OCI-LY1 (cell line): Measurements from ENCODE around the gene NCOR1.

Experiments
- H2AFZ ChIP-seq: fragments of 200-600 bp; sonication (generic), shearing (Covaris generic); 2 replicates; pipeline ENCODE4 v1.6.0; 2014; ENCODE audit warnings: antibody characterized with exemption, mild to moderate bottlenecking, low read length
- H3F3A ChIP-seq: fragments of 200-600 bp; sonication (generic), shearing (Covaris generic); 2 replicates; pipeline ENCODE4 v1.6.0; 2014; ENCODE audit warnings: mild to moderate bottlenecking, antibody characterized with exemption, low read length, moderate library complexity; ENCODE audit not compliant: insufficient read depth
- H3K27ac ChIP-seq: fragments of 200-600 bp; sonication (generic); 2 replicates; pipeline ENCODE4 v1.5.1; 2014; ENCODE audit warnings: low read length, mixed run types, mild to moderate bottlenecking, low read depth; ENCODE audit not compliant: poor library complexity, severe bottlenecking
- H3K27me3 ChIP-seq: fragments of 200-600 bp; sonication (generic); 2 replicates; pipeline ENCODE4 v1.6.0; 2014; ENCODE audit warnings: antibody characterized with exemption, mild to moderate bottlenecking, low read length, moderate library complexity; ENCODE audit not compliant: insufficient read depth
- H3K36me3 ChIP-seq: fragments of 200-600 bp; sonication (generic); 2 replicates; pipeline ENCODE4 v1.6.1; 2014; ENCODE audit warnings: mild to moderate bottlenecking, antibody characterized with exemption, low read length, moderate library complexity, mixed read lengths; ENCODE audit not compliant: insufficient read depth
- H3K4me1 ChIP-seq: fragments of 200-600 bp; sonication (generic); 2 replicates; pipeline ENCODE4 v1.5.1; 2014; ENCODE audit warnings: mild to moderate bottlenecking, low read length, moderate library complexity; ENCODE audit not compliant: insufficient read depth, severe bottlenecking
- H3K4me2 ChIP-seq: fragments of 200-600 bp; sonication (generic), shearing (Covaris generic); 2 replicates; pipeline ENCODE4 v1.6.1; 2014; ENCODE audit warnings: low read length
- H3K4me3 ChIP-seq: fragments of 200-600 bp; sonication (generic); 2 replicates; pipeline ENCODE4 v1.5.1; 2014; ENCODE audit warnings: low read length, low read depth, mild to moderate bottlenecking, mixed read lengths; ENCODE audit not compliant: poor library complexity, severe bottlenecking
- H3K79me2 ChIP-seq: fragments of 200-600 bp; shearing (Covaris generic); 2 replicates; pipeline ENCODE4 v1.6.1; 2016; ENCODE audit warnings: mixed run types, low read length, mixed read lengths; ENCODE audit not compliant: insufficient read depth
- H3K9ac ChIP-seq: fragments of 200-600 bp; sonication (generic), shearing (Covaris generic); 2 replicates; pipeline ENCODE4 v1.6.1; 2014; ENCODE audit warnings: mild to moderate bottlenecking, low read length, mixed read lengths
- H3K9me2 ChIP-seq: fragments of 200-600 bp; sonication (generic), shearing (Covaris generic); 2 replicates; pipeline ENCODE4 v1.6.1; 2014; ENCODE audit warnings: low read depth, mild to moderate bottlenecking, low read length, mixed read lengths
- H3K9me3 ChIP-seq: fragments of 200-600 bp; shearing (Covaris generic); 2 replicates; pipeline ENCODE4 v1.6.1; 2014; ENCODE audit warnings: low read length, mixed read lengths
- H4K20me1 ChIP-seq: fragments of 200-600 bp; sonication (generic), shearing (Covaris generic); 2 replicates; pipeline ENCODE4 v1.6.0; 2016; ENCODE audit warnings: mild to moderate bottlenecking, low read length; ENCODE audit not compliant: insufficient read depth
- EZH2 ChIP-seq: fragments of 200-600 bp; sonication (generic), shearing (Covaris generic); IDR thresholded peaks from 2 replicates; pipeline ENCODE4 v1.8.0; 2017; ENCODE audit warnings: borderline replicate concordance, mixed run types, mild to moderate bottlenecking, antibody characterized with exemption, low read length, moderate library complexity, mixed read lengths
- TF ChIP-seq, protein P1 (sequence below): fragments of 200-600 bp; sonication (generic), shearing (Covaris generic); IDR thresholded peaks from 2 replicates; pipeline ENCODE4 v1.5.1; 2017; ENCODE audit warnings: mild to moderate bottlenecking, antibody characterized with exemption, low read length, moderate library complexity, mixed read lengths

The NCOR1 gene

DNA sequence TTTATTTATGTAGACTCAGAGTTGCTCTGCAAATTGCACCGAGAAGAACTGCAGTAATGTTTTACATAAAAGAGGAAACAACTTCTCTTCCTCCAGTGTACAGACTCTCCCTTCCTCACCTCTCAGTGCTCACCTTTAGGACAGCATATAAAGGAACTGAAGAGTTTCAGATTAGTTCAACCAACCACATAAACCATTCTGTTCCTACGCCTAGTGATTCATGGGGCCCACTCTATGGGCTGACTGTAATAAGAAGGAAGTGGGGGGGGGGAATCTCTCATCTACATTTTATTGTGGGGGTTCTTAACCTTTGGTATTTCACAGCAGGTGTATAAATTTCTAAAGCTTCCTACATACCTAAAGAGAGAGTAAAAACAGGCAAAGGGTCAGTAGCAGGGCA lies 234.1 kb downstream of the NCOR1 start:
- TF ChIP-seq, protein P1, sequence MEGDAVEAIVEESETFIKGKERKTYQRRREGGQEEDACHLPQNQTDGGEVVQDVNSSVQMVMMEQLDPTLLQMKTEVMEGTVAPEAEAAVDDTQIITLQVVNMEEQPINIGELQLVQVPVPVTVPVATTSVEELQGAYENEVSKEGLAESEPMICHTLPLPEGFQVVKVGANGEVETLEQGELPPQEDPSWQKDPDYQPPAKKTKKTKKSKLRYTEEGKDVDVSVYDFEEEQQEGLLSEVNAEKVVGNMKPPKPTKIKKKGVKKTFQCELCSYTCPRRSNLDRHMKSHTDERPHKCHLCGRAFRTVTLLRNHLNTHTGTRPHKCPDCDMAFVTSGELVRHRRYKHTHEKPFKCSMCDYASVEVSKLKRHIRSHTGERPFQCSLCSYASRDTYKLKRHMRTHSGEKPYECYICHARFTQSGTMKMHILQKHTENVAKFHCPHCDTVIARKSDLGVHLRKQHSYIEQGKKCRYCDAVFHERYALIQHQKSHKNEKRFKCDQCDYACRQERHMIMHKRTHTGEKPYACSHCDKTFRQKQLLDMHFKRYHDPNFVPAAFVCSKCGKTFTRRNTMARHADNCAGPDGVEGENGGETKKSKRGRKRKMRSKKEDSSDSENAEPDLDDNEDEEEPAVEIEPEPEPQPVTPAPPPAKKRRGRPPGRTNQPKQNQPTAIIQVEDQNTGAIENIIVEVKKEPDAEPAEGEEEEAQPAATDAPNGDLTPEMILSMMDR = no peak
- no peak for TF ChIP-seq EZH2
- H3K27ac ChIP-seq = no peak overlapping the region

More for the DNA sequence above, 234.1 kb downstream of the NCOR1 start:
- Histone ChIP-seq H3K9ac (no peak overlapping the region), H3K4me1 (no peaks in the 10 kb centered on the region), H3K4me2 (no peak overlapping the region), H3K4me3 (no peak overlapping the region), H3K9me2 (no peaks in the 10 kb centered on the region), H2AFZ (no peak overlapping the region), H3K36me3 (peaks cover 20% of the 10 kb centered on the region), H4K20me1 (no peaks in the 10 kb centered on the region), H3K27me3 (no peaks in the 10 kb centered on the region), H3K79me2 (no peaks in the 10 kb centered on the region), H3K9me3 (no peaks in the 10 kb centered on the region), H3F3A (no peaks in the 10 kb centered on the region)
